Activated T-cell treated with anti-CD3 and anti-CD28 coated beads for 48 hours (primary cell): ENCODE data around the gene GIMAP1.

Experiments used
- DNase-seq: peaks from one replicate; pipeline ENCODE4 v3.0.0-alpha.2; 2020; ENCODE audit warnings: low read depth

GIMAP1 gene

DNA sequence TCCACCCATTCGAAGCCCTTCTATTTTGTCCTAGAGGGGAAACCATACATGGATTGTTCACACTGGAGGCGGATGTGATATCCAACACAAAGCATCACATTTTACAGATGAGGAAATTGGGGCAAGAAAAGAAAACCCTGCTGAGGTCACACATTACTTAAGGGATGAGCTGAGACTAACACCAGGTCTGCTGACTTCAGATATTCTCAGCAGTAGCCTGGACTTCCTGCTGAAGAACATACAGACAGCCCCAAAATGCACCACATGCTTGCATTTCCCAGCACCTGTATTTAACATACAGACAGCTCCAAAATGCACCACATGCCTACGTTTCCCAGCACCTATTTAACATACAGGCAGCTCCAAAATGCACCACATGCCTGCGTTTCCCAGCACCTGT, 32.0 kb downstream of the GIMAP1 start:
- no peak for DNase-seq

DNA sequence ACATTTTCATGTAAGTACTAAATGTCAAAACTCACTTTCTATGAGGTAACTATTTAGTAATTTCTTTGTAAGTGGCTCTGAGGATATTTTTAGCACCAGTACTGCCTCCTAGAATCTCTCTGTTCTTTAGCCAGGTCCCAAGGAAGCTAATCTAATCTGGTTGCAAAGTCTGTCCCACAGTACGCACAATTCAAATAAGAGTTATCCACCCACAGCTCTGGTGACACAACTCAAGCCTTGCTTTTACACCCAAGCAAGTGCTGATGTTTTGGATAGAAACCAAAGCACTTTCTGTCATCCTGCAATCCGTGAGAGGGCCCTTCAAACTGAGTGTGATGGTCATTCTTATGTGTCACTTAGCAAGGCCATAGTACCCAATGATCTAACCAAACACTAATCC, 35.3 kb downstream of the GIMAP1 start:
- DNase-seq: no peak

DNA sequence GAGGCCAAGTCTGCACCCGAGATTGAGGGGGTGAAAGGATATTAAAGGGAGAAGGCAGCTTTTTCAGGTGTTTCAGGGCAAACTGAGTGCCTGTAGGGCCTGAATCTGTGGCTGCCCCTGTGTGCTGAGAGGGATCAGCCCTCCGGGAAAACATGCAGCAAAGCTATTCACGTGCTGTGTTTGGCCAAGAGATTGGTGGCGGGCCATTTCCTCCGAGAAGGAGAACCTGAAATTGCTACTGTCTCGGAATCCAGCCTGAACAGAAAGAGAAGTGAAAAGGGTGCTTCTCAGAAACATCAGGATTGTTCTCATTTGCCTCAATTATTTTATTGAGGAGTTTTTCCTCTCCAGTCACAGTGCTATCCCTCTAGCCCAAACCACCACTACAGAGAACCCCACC, 36.8 kb downstream of the GIMAP1 start:
- DNase-seq: no peak

DNA sequence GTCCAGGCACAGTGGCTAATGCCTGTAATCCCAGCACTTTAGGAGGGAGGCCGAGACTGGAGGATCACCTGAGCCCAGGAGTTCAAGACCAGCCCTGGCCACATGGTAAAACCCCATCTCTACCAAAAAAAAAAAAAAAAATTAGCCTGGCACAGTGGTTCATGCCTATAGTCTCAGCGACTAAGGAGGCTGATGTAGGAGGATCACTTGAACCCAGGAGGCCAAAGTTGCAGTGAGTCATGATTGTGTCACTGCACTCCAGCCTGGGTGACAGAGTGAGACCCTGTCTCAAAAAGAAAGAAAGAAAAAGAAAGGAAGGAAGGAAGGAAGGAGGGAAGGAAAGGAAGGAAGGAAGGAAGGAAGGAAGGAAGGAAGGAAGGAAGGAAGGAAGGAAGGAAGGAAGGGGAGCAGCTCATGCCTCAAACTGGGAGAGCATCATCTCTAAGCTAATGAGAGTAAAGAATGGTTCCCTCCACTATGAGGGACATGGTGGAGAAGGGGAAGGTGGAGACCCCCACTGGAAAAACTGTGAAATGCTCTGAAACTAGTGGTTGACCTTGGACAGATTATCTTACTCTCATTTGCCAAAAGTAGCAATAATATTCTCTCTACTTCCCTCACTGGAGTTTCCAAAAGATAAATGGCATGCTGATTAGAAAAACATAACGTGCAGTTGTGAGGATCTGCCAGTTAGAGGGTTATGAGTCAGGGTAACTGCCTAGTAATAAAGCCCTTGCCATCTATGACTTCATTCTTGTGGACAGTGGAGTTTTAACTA, 37.6 kb downstream of the GIMAP1 start:
- DNase-seq: no peak

DNA sequence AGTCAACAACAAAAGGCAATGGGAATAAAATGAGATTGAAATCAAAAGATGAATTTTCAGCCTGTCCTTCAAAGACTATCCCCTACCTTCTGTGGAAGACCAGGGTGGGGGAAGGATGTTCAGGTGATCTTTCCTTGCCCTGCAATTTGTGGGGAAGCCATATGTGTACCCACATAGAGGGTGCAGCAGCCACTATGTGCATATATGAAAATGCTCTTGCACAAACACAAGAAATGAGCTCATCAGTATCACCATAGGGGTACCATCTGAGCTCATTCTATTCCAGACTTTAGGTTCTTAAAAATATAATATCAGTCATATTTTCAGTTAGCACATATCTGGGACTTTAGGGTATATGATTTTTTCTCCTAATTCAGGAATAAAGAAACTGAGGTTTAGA, 38.5 kb downstream of the GIMAP1 start:
- no peak for DNase-seq

DNA sequence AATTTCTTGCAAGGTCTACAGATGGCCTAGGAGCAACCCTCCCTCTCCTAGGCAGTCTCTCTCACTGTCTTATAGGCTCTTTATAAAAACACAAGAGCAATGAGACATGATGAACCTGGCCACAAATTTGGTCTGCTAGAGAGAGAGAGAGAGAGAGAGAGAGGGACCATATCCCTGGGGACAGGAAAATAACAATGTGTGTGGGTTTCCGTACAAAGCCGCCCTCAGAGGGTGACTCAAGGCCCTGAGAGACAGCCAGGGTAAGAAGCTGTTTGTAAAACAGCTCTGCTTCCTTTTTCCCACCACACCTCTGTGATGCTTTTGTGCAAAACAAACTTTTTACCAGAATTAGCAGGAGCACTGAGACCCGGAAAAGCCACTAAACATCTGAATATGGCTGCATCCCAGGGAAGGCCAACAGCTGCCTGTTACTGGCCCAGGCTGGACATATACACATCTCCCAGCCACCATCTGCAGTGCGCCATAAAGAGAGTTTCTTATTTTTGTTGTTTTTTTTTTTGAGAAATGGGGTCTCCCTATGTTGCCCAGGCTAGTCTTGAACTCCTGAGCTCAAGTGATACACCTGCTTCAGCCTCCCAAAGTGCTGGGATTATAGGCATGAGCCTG, 39.2 kb downstream of the GIMAP1 start:
- no peak for DNase-seq

DNA sequence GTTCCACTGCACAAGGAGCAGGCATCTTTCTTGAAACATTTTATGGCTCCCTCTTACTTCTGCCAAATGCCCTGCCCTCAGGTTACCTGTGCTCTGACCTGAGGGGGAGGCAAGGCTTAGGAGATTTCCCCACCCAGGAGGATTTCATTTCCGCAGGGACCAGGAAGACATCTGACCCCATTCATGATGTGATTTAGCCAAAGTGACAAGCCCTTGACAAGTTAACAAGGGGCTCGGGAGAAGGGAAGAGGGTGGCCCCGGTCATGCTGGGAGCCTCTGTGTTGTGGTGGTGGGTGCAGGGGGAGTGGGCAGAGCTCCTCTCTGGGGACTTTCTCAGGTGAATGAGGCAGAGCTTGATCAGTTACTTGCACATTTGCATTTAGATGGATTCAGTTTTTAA, 39.8 kb downstream of the GIMAP1 start:
- DNase-seq: no peak

DNA sequence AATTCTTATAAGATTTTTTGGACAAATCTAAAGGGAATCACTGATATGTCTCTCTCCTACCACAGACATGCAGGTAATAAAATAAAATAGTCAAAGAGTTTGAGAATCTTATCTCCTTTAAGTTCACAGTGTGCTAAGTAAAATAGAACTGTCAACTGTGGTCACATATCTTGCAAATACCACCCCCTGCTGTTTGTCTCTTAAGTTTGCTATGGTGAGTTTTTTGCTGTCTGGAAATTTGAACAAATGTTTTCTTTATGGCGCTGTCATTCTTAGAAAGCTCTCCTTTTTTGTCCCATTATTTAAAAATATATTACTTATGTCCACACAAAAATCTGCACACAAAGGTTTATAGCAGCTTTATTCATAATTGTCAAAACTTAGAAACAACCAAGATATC, 40.4 kb downstream of the GIMAP1 start:
- DNase-seq: no peak

DNA sequence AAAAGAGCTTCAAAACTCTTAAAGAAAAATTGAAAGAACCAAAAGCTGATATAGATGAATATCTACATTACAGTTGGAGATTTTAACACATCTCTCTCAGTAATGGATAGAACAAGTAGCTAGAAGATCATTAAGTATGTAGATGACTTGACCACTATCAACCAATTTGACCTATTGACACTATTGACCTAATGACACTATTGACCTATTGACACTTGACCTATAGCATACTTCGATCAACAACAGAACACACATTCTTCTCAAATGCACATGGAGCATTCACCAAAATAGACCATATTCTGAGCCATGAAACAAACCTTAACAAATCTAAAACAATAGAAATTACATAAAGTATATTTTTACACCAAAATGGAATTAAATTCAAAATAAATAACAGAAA, 43.1 kb downstream of the GIMAP1 start:
- DNase-seq: no peak

DNA sequence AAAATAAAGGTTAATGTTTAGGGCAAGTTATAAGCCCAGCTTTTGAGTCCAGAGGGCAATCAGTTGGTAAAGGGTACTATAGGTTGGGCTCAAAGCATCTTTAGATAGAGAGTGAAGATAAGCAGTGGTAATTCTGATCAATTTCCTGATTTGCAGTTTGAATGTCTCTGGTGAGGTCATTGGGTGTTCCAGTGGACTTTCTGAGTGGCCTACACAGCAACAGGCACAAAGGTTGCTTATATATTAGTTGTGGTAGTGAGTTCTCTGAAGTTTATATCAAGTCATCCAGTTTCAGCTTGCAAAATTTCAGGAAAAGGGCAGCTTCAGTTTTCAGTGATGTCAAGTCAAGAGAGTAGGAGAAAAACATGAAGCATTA, 49.9 kb downstream of the GIMAP1 start:
- DNase-seq: no peak

DNA sequence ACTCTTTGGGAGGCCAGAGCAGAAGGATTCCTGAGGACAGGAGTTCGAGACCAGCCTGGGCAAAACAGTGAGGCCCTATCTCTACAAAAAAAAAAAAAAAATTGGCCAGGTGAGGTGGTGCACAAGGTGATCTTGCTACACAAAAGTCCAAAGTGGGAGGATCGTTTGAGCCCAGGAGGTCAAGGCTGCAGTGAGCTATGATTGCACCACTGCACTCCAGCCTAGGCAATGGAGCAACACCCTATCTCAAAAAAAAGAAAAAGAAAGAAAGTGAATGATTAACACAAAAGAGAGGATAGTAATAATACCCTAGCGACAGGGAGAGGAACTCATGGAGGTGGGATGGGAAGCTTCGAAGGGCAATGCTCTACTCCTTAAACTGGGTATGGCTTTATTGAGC, 53.4 kb downstream of the GIMAP1 start:
- no peak for DNase-seq
